Neural progenitor cell (in vitro differentiated cells): Measurements from ENCODE around the gene HOXD3. TPM values are rescaled to one million over a fixed set of nuclear protein-coding genes. Genes with fewer than 3 reads are reported as not detected.

Experiments used
- DNase-seq: peaks from one replicate; pipeline ENCODE4 v3.0.0-alpha.2; 2016; ENCODE audit warnings: low spot score
- H2AFZ ChIP-seq: fragments of 200-600 bp; sonication (generic); replicated peaks from 2 replicates; pipeline ENCODE4 v1.6.1; 2016; ENCODE audit warnings: antibody characterized with exemption
- H3F3A ChIP-seq: fragments of 200-600 bp; sonication (generic); 2 replicates; pipeline ENCODE4 v1.6.1; 2016; ENCODE audit warnings: antibody characterized with exemption, low read depth
- H3K27ac ChIP-seq: fragments of 200-600 bp; sonication (generic); 2 replicates; pipeline ENCODE4 v1.5.1; 2016; ENCODE audit warnings: mild to moderate bottlenecking
- H3K27me3 ChIP-seq: fragments of 200-600 bp; sonication (generic); 2 replicates; pipeline ENCODE4 v1.6.1; 2016; ENCODE audit warnings: mild to moderate bottlenecking, moderate library complexity
- H3K36me3 ChIP-seq: fragments of 200-600 bp; sonication (generic); 2 replicates; pipeline ENCODE4 v1.5.1; 2016
- H3K4me1 ChIP-seq: fragments of 200-600 bp; sonication (generic); 2 replicates; pipeline ENCODE4 v1.6.1; 2016; ENCODE audit warnings: mixed run types
- H3K4me2 ChIP-seq: fragments of 200-600 bp; sonication (generic); 2 replicates; pipeline ENCODE4 v1.6.1; 2016
- H3K4me3 ChIP-seq: fragments of 200-600 bp; sonication (generic); 2 replicates; pipeline ENCODE4 v1.5.1; 2016
- H3K79me2 ChIP-seq: fragments of 200-600 bp; sonication (generic); 2 replicates; pipeline ENCODE4 v1.6.1; 2016; ENCODE audit warnings: low read depth
- H3K9ac ChIP-seq: fragments of 200-600 bp; sonication (generic); 2 replicates; pipeline ENCODE4 v1.6.1; 2016
- H3K9me3 ChIP-seq: fragments of 200-600 bp; sonication (generic); 2 replicates; pipeline ENCODE4 v1.5.1; 2016; ENCODE audit warnings: low read depth
- H4K20me1 ChIP-seq: fragments of 200-600 bp; sonication (generic); 2 replicates; pipeline ENCODE4 v1.6.1; 2016; ENCODE audit warnings: low read depth
- H3K27ac Mint-ChIP-seq: 3 replicates; pipeline ENCODE4 v1.8.0; 2021; ENCODE audit warnings: mixed read lengths
- H3K27me3 Mint-ChIP-seq: 2 replicates; pipeline ENCODE4 v1.8.0; 2022; ENCODE audit warnings: low read depth, mild to moderate bottlenecking, inconsistent platforms, moderate library complexity, mixed read lengths; ENCODE audit not compliant: insufficient read depth
- H3K36me3 Mint-ChIP-seq: 3 replicates; pipeline ENCODE4 v1.8.0; 2021; ENCODE audit warnings: mixed read lengths
- H3K4me1 Mint-ChIP-seq: 3 replicates; pipeline ENCODE4 v1.8.0; 2021; ENCODE audit warnings: mixed read lengths
- H3K4me3 Mint-ChIP-seq: 3 replicates; pipeline ENCODE4 v1.8.0; 2021; ENCODE audit warnings: mild to moderate bottlenecking, moderate library complexity, mixed read lengths
- H3K9me3 Mint-ChIP-seq: 3 replicates; pipeline ENCODE4 v1.8.0; 2020; ENCODE audit warnings: mixed read lengths
- CTCF ChIP-seq: fragments of 200-600 bp; sonication (generic); IDR thresholded peaks from 2 replicates; pipeline ENCODE4 v1.5.1; 2017; ENCODE audit warnings: antibody characterized with exemption, mild to moderate bottlenecking
- EZH2 ChIP-seq: fragments of 200-600 bp; sonication (generic); IDR thresholded peaks from 2 replicates; pipeline ENCODE4 v1.6.1; 2017; ENCODE audit warnings: antibody characterized with exemption, mild to moderate bottlenecking, moderate library complexity
- EZH2phosphoT487 ChIP-seq: fragments of 200-600 bp; sonication (generic); IDR thresholded peaks from 2 replicates; pipeline ENCODE4 v1.6.1; 2017; ENCODE audit warnings: antibody characterized with exemption
- total RNA-seq: library from RNA; depleted of rRNA; stranded (reverse); fragments of >200 nt; gene quantifications from 2 replicates; pipeline ENCODE4 v1.2.3, GENCODE V29; 2015; ENCODE audit warnings: low replicate concordance

The HOXD3 gene
- total RNA-seq, 1 donor from 2014 or later = not detected

- Mint-ChIP-seq H3K4me1 (peaks cover 11% of the 10 kb centered on the region), H3K27ac (no peak overlapping the region), H3K4me3 (peak overlapping the region; percentile 38), H3K27me3 (peaks cover 85% of the 10 kb centered on the region), H3K36me3 (peaks cover 3% of the 10 kb centered on the region), H3K9me3 (peaks cover 7% of the 10 kb centered on the region)
- peaks cover 100% of the 10 kb centered on the region for H3K27me3 ChIP-seq
- peak overlapping the region; percentile 42 for H3K4me3 ChIP-seq
- H3K4me1 ChIP-seq = no peaks in the 10 kb centered on the region
- peaks cover 3% of the 10 kb centered on the region for H3F3A ChIP-seq
- no peak for DNase-seq
- no peaks in the 10 kb centered on the region for H3K36me3 ChIP-seq
- H2AFZ ChIP-seq = peak overlapping the region; percentile 68
- no peaks in the 10 kb centered on the region for H3K79me2 ChIP-seq
- peak overlapping the region; percentile 79 for H3K4me2 ChIP-seq
- no peaks in the 10 kb centered on the region for H3K9me3 ChIP-seq
- peaks cover 88% of the 10 kb centered on the region for H4K20me1 ChIP-seq
- H3K27ac ChIP-seq = no peak overlapping the region
- TF ChIP-seq EZH2 (no peak), EZH2phosphoT487 (peak; percentile 87)
- no peak overlapping the region for H3K9ac ChIP-seq
Measured at GRCh38 chr2:176123411-176124109, 33.5 kb upstream of the HOXD3 start.

- no peaks in the 10 kb centered on the region for H3K36me3 Mint-ChIP-seq
- Histone ChIP-seq H3K9me3 (no peaks in the 10 kb centered on the region), H3F3A (peaks cover 3% of the 10 kb centered on the region), H3K27ac (no peak overlapping the region), H3K79me2 (no peaks in the 10 kb centered on the region), H4K20me1 (peaks cover 92% of the 10 kb centered on the region), H3K27me3 (peaks cover 100% of the 10 kb centered on the region), H3K4me3 (no peak overlapping the region), H3K4me1 (no peaks in the 10 kb centered on the region), H2AFZ (no peak overlapping the region), H3K9ac (no peak overlapping the region), H3K36me3 (no peaks in the 10 kb centered on the region), H3K4me2 (no peak overlapping the region)
- H3K27me3 Mint-ChIP-seq = peaks cover 85% of the 10 kb centered on the region
- H3K4me3 Mint-ChIP-seq = peak overlapping the region; percentile 38
- peaks cover 5% of the 10 kb centered on the region for H3K9me3 Mint-ChIP-seq
- no peak for TF ChIP-seq CTCF
- peak; percentile 87 for TF ChIP-seq EZH2
- TF ChIP-seq EZH2phosphoT487 = peak; percentile 45
- no peak overlapping the region for H3K27ac Mint-ChIP-seq
- no peak for DNase-seq
- peaks cover 17% of the 10 kb centered on the region for H3K4me1 Mint-ChIP-seq
Measured at GRCh38 chr2:176124110-176124946, 32.8 kb upstream of the HOXD3 start.

- H2AFZ ChIP-seq = no peak overlapping the region
- H3K27me3 ChIP-seq = peaks cover 100% of the 10 kb centered on the region
- H4K20me1 ChIP-seq = peaks cover 90% of the 10 kb centered on the region
- no peak overlapping the region for H3K27ac ChIP-seq
- peaks cover 81% of the 10 kb centered on the region for H3K27me3 Mint-ChIP-seq
- H3K4me3 ChIP-seq = no peak overlapping the region
- H3K4me3 Mint-ChIP-seq = no peak overlapping the region
- no peaks in the 10 kb centered on the region for H3K36me3 ChIP-seq
- TF ChIP-seq CTCF (no peak), EZH2phosphoT487 (peak; percentile 21)
- peaks cover 5% of the 10 kb centered on the region for H3K9me3 Mint-ChIP-seq
- no peak overlapping the region for H3K9ac ChIP-seq
- no peaks in the 10 kb centered on the region for H3K79me2 ChIP-seq
- H3K4me2 ChIP-seq = no peak overlapping the region
- H3F3A ChIP-seq = peaks cover 3% of the 10 kb centered on the region
- H3K27ac Mint-ChIP-seq = no peak overlapping the region
- no peaks in the 10 kb centered on the region for H3K9me3 ChIP-seq
- H3K36me3 Mint-ChIP-seq = no peaks in the 10 kb centered on the region
- H3K4me1 ChIP-seq = no peaks in the 10 kb centered on the region
- H3K4me1 Mint-ChIP-seq = peaks cover 17% of the 10 kb centered on the region
- no peak for DNase-seq
Measured at GRCh38 chr2:176124947-176125771, 31.9 kb upstream of the HOXD3 start.
